CD4-positive, alpha-beta T cell (primary cell): Measurements from ENCODE around the gene TMEM30B. TPM values are rescaled to one million over a fixed set of nuclear protein-coding genes. Genes with fewer than 3 reads are reported as not detected.

Experiments
- ATAC-seq: fragments of 200-7000 bp; cut with Tn5 transposase; one replicate; pipeline ENCODE4 v1.10.0; 2022; ENCODE audit warnings: mild to moderate bottlenecking; ENCODE audit not compliant: poor library complexity
- CTCF ChIA-PET: fragments of 350-600 bp; sonication (Branson Sonifier 250); formaldehyde crosslinking; loops from one replicate; lab custom pipeline; 2021; ENCODE audit warnings: antibody characterized with exemption, inconsistent platforms; lab: Charles Lee
- POLR2A ChIA-PET: fragments of 350-600 bp; sonication (Branson Sonifier 250); formaldehyde crosslinking; loops from one replicate; lab custom pipeline; 2021; ENCODE audit warnings: antibody characterized with exemption, inconsistent platforms; lab: Charles Lee
- DNase-seq, 14 experiments: peaks; one replicate each; pipeline ENCODE4 v3.0.0-alpha.2; 2013 to 2020; ENCODE audit warnings: mixed read lengths in 2 of 14
- H3K27ac ChIP-seq, 2 donors: one replicate each; pipeline versions ENCODE4 v1.5.1 to v1.7.0; 2013; ENCODE audit warnings: low read length in 2 of 2, low read depth in 1 of 2, mild to moderate bottlenecking in 1 of 2
- H3K27me3 ChIP-seq, 2 experiments: 1 replicate in 1 of 2; 2 replicates in 1 of 2; pipeline versions ENCODE4 v1.6.1 to v1.7.0; 2013; ENCODE audit warnings: low read length in 2 of 2, control low read depth in 1 of 2, mild to moderate bottlenecking in 1 of 2, moderate library complexity in 1 of 2; ENCODE audit not compliant: insufficient read depth in 2 of 2, control insufficient read depth in 1 of 2
- H3K36me3 ChIP-seq: one replicate; pipeline ENCODE4 v1.6.1; 2013; ENCODE audit warnings: low read length, control low read depth; ENCODE audit not compliant: insufficient read depth
- H3K4me1 ChIP-seq: one replicate; pipeline ENCODE4 v1.6.1; 2013; ENCODE audit warnings: low read length, control low read depth; ENCODE audit not compliant: insufficient read depth
- H3K4me3 ChIP-seq: one replicate; pipeline ENCODE4 v1.5.1; 2013; ENCODE audit warnings: mild to moderate bottlenecking, low read length, moderate library complexity
- H3K9me3 ChIP-seq, 2 experiments: 1 replicate in 1 of 2; 2 replicates in 1 of 2; pipeline versions ENCODE4 v1.6.1 to v1.7.0; 2013; ENCODE audit warnings: low read length in 2 of 2, mild to moderate bottlenecking in 2 of 2, control low read depth in 1 of 2, moderate library complexity in 1 of 2; ENCODE audit not compliant: control insufficient read depth in 1 of 2, insufficient read depth in 1 of 2
- H3K27ac Mint-ChIP-seq: one replicate; pipeline ENCODE4 v1.8.0; 2020; ENCODE audit warnings: mixed read lengths
- H3K27me3 Mint-ChIP-seq: one replicate; pipeline ENCODE4 v1.8.0; 2021; ENCODE audit warnings: mixed read lengths
- H3K36me3 Mint-ChIP-seq: one replicate; pipeline ENCODE4 v1.8.0; 2021; ENCODE audit warnings: low read depth, mixed read lengths
- H3K4me1 Mint-ChIP-seq: one replicate; pipeline ENCODE4 v1.8.0; 2021; ENCODE audit warnings: low read depth, mixed read lengths
- H3K4me3 Mint-ChIP-seq: one replicate; pipeline ENCODE4 v1.8.0; 2020; ENCODE audit warnings: mild to moderate bottlenecking, mixed read lengths
- H3K9me3 Mint-ChIP-seq: one replicate; pipeline ENCODE4 v1.8.0; 2020; ENCODE audit warnings: mixed read lengths
- intact Hi-C, 2 experiments: fragments of 100-400 bp; cut with DNase I in 1 of 2; cut with micrococcal nuclease in 1 of 2; formaldehyde crosslinking; loops; one replicate each; pipeline versions ENCODE4 v1.15.1 to v1.9.0; 2023 to 2025; cut with DNase I, micrococcal nuclease
- total RNA-seq, 174 experiments: library from RNA in 2 of 174; stranded (reverse) in 2 of 174; gene quantifications; one replicate each; pipeline ENCODE4 v1.2.3 and lab custom pipeline; 2021 to 2026
- TF ChIP-seq, protein P1 (sequence below): fragments of 200-600 bp; IDR thresholded peaks from one replicate; pipeline ENCODE4 v1.8.0; 2022; ENCODE audit warnings: antibody characterized with exemption, mild to moderate bottlenecking

Gene TMEM30B
- total RNA-seq, 2 experiments from 2014 or later, result 8.9 to 9.1 TPM

DNA sequence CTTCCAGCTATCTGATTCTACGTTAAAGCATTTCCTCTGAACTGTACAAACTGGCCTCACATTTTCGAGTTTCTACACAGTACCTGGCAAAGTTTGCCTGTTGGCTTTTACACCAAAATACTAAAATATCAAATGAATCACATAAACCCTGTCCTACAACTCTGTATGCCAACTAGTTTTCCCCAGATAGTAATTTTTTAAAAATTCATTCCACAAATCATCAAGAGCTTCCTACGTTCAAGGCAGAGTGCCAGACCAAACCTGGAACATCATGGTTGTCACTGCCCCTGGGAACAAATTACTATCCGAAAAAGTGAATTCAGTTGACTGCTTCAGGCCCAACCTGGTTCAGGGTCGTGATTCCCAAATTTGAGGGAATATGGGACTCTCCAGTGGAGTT is 2.1 kb downstream of the TMEM30B start:
- Histone ChIP-seq H3K27ac (no peak overlapping the region), H3K4me3 (no peak overlapping the region), H3K4me1 (peaks cover 23% of the 10 kb centered on the region), H3K36me3 (no peaks in the 10 kb centered on the region), H3K9me3 (no peaks in the 10 kb centered on the region), H3K27me3 (peaks cover 0 to 4% of the 10 kb centered on the region in 2 experiments)
- ATAC-seq, result no peak
- H3K9me3 Mint-ChIP-seq, result no peaks in the 10 kb centered on the region
- ChIA-PET POLR2A (interaction anchor here (1.6 to 2.6 kb wide), 3 partner anchors 11 to 1031 kb away, joined by 3 to 17 read pairs (median 8); partner anchors contain the start of gene PPM1A), CTCF (interaction anchor here (2.1 kb wide), 1 partner anchor 559 kb away, joined by 6 read pairs; no protein-coding TSS in a partner anchor)
- DNase-seq, result no peak
- H3K4me1 Mint-ChIP-seq, result peaks cover 20% of the 10 kb centered on the region
- H3K27me3 Mint-ChIP-seq, result peaks cover 7% of the 10 kb centered on the region
- intact Hi-C loops, result no loop called here
- H3K36me3 Mint-ChIP-seq, result peaks cover 6% of the 10 kb centered on the region
- H3K27ac Mint-ChIP-seq, result no peak overlapping the region
- TF ChIP-seq, protein P1, sequence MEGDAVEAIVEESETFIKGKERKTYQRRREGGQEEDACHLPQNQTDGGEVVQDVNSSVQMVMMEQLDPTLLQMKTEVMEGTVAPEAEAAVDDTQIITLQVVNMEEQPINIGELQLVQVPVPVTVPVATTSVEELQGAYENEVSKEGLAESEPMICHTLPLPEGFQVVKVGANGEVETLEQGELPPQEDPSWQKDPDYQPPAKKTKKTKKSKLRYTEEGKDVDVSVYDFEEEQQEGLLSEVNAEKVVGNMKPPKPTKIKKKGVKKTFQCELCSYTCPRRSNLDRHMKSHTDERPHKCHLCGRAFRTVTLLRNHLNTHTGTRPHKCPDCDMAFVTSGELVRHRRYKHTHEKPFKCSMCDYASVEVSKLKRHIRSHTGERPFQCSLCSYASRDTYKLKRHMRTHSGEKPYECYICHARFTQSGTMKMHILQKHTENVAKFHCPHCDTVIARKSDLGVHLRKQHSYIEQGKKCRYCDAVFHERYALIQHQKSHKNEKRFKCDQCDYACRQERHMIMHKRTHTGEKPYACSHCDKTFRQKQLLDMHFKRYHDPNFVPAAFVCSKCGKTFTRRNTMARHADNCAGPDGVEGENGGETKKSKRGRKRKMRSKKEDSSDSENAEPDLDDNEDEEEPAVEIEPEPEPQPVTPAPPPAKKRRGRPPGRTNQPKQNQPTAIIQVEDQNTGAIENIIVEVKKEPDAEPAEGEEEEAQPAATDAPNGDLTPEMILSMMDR, result no peak
- peak overlapping the region; percentile 96 for H3K4me3 Mint-ChIP-seq

DNA sequence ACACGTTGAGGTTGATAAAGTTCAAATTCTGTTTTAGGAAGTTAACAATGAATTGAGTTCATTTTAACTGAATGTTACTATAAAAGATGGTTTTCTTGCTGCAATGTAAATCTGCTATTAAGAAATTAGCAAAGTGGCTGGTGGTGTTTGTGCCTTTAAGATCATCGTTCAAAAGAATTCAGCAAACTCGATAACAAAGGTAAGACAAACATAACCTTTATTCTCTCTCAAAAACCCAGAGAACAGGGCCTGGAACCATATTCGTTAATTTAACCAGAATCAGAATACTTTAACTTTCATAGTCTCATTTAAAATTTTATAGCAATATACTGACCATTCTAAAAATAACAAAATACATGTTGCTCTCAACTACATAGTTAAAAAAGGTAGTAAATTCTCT is 3.4 kb downstream of the TMEM30B start:
- Histone ChIP-seq H3K4me1 (peaks cover 20% of the 10 kb centered on the region), H3K36me3 (no peaks in the 10 kb centered on the region), H3K9me3 (no peaks in the 10 kb centered on the region), H3K27me3 (peaks cover 0 to 4% of the 10 kb centered on the region in 2 experiments), H3K27ac (no peak overlapping the region), H3K4me3 (no peak overlapping the region)
- ATAC-seq (no peak), DNase-seq (no peak)
- TF ChIP-seq, protein P1, result no peak
- ChIA-PET CTCF (no interaction called here), POLR2A (no interaction called here)
- intact Hi-C loops, result no loop called here
- peaks cover 18% of the 10 kb centered on the region for H3K4me1 Mint-ChIP-seq
- no peak overlapping the region for H3K27ac Mint-ChIP-seq
- H3K4me3 Mint-ChIP-seq, result no peak overlapping the region
- H3K9me3 Mint-ChIP-seq, result no peaks in the 10 kb centered on the region
- peaks cover 6% of the 10 kb centered on the region for H3K36me3 Mint-ChIP-seq
- peaks cover 11% of the 10 kb centered on the region for H3K27me3 Mint-ChIP-seq

DNA sequence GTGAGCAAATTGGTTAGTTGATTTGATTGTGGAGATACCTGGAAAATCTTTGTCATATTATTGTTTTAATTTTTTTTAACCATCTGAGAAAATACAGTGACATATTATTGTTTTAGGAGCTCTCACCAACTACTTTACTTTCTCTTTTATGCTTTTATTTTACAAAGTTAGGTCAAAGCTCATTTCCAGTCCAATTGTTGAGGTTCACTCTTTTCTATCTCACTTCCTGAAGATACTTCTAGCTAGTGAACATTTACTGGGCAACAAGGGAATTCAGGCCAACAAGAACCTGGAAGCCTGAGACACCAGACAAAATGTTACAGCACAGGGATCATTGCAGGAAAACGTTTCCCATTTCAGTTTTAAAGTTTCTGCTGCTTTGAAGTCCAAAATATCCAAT is 3.9 kb downstream of the TMEM30B start:
- Mint-ChIP-seq H3K36me3 (peaks cover 6% of the 10 kb centered on the region), H3K9me3 (no peaks in the 10 kb centered on the region), H3K27me3 (peaks cover 16% of the 10 kb centered on the region), H3K27ac (no peak overlapping the region), H3K4me1 (peaks cover 18% of the 10 kb centered on the region), H3K4me3 (no peak overlapping the region)
- DNase-seq, result no peak
- TF ChIP-seq, protein P1, result no peak
- H3K27ac ChIP-seq, result no peak overlapping the region
- no peak overlapping the region for H3K4me3 ChIP-seq
- ChIA-PET POLR2A (no interaction called here), CTCF (no interaction called here)
- no peaks in the 10 kb centered on the region for H3K36me3 ChIP-seq
- peaks cover 20% of the 10 kb centered on the region for H3K4me1 ChIP-seq
- intact Hi-C loops, result no loop called here
- no peaks in the 10 kb centered on the region for H3K9me3 ChIP-seq
- ATAC-seq, result no peak
- H3K27me3 ChIP-seq, result peaks cover 0 to 4% of the 10 kb centered on the region in 2 experiments
